IPS-NIHi11 (cell line): ENCODE measurements around the gene GULP1.

ENCODE experiments used
- DNase-seq: peaks from one replicate; pipeline ENCODE4 v3.0.0; 2012; ENCODE audit warnings: mixed read lengths, low spot score

The GULP1 gene

GRCh38 chr2:188326290-188326668 is 34.6 kb downstream of the GULP1 start:
- DNase-seq = no peak

DNA sequence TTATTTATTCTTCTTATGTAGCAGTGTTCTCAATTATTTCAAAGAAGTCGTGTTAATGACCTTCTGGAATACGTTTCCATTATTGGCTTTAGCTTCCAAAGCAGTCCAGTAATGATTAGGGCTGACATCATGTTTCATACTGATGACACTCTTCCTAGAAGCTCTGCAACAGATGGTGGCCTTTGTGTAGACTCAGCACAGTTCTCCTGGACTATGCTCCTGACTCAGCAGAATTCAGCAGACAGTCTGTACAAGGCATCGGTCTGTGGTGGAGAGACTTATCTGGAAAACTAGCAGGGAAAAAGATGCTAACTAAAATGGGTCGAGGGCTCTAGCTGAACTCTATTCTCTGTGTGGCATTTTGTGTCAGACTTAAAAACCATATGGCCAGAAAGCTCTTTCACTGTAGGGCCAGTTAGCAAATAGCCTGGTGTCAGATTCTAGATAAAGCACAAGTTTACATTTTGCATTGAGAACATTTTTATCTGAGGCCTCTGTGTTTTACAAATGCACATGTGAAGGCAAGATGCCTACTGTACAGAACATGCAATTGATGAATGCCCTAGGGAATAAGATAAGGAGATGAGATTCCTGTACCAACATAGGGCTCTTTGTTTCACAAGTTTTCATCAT is 35.1 kb downstream of the GULP1 start:
- no peak for DNase-seq

DNA sequence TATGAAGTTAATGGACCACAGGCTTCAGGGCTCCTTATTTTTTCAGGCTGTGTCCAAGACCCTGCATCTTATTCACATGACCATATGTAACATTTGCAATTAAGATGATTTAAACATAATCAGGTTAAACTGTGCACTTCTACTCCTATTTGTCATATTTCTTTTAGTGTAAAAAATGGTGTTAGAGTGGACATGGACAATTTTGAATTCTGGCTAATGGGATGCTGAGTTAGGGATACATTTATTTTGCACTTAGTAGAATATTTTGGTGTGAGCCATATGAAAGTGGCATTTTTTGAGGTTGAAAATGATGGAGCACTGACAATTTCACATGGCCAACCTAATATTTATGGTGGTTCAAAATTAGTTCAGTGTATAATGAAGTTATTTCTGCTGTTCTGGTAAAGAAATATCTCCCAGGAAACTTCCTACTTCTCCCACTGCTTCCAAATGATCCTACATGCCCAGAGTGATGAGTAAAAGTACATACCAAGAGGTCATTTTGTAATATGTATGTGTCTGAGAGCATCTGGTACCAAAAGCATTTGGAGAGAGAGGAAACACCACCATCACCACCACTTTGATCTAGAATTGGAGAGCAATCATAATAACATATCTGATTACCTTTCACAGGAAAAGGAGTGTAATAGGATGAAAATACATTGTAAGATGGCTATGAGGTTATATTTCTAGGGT is 36.0 kb downstream of the GULP1 start:
- no peak for DNase-seq

DNA sequence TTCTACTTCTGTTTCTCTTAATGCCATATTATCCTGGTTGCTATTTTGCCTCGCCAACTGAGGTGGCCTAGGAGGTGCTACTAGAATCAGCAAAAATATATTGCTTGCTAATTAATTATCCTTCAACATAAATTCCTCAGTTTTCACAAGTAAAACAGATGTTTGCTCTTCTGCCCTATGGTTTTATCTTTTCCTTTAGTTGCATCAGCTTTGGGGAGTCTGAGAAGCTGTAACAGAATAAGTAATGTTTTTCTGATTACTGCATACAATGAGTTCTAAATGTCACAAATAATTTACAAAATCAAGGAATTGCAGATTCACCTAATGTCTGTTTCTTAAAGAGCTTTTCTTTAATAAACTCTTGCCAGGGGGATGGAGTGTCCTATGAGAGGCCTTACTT is 36.7 kb downstream of the GULP1 start:
- DNase-seq = no peak

- DNase-seq = no peak
Observed at GRCh38 chr2:188330316-188331053, 38.8 kb downstream of the GULP1 start.

DNA sequence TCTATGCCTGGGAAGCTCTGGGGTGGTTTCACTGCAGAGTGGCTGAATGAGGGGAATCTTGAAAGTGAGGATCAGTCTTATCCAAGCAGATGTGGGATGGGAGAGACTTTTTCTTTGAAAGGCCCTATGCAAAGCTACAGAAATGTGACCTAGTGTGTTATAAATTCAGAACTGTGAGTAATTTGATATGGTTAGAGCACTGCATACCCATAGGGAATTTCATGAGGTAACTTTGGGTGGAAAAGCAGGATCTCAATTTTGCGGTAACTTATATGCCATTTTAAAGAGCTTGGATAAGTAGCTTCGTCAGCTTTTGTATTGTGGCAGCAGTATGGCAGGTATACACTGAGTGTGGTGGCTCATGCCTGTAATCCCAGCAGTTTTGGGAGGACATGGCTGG is 40.9 kb downstream of the GULP1 start:
- DNase-seq = no peak

DNA sequence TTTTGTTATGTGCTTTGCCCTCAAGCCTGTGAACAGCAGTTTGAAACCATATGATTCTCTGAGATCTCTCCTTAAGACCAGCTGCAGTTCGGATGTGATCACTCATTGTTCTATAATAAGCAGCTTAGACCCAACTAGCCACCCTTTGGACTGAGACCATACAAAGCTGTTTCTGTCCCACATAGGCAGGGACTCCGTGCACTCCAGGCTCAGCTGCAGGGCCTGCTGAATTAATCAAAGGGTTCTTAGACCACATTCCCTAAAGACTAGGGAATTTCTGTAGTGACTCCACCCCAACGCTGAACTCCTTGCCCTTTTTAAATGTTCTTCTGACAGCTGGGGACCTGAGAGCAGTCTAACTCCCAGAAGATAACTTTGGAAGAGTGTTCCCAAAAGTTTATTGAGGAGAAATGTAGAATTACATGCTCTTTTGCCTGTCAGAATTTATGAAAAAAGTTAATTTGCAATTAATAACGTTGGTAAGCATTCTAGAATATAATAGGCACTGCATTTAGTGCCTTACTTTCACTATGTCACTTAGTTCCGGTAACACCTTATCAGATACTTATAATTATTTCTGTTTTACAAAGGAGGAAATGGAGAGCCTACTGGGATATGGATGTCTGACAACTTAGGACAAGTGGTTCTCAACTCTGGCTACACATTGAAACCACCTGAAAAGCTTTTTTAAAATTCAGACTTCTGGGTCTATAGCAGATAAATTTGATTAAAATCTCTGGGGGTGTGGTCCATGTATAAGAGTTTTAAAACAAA is 42.3 kb downstream of the GULP1 start:
- no peak for DNase-seq

GRCh38 chr2:188338463-188338862 is 46.8 kb downstream of the GULP1 start:
- DNase-seq = no peak

GRCh38 chr2:188340257-188340656 is 48.6 kb downstream of the GULP1 start:
- DNase-seq = no peak

DNA sequence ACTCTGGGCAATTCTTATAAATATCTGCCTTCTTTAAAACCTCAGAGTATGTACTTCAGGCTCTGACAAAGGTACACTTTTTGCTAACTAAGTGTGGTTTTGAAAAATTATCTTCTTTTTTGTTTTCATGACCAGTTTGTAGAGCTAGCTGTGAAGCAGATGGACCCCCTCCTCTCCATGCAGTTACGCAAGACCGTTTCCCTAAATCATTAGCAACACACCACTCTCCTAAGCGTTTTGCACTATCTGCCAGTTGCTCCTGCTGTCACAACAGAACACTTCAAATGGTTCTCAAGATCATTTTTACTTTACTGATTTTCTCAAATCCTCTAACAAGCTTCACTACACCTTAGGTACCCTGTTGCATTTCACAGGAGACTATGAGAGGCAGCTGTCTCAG is 53.3 kb downstream of the GULP1 start:
- no peak for DNase-seq

GRCh38 chr2:188345426-188345825 is 53.8 kb downstream of the GULP1 start:
- DNase-seq = no peak

- DNase-seq = no peak
Observed at GRCh38 chr2:188345831-188346458, 54.3 kb downstream of the GULP1 start.

DNA sequence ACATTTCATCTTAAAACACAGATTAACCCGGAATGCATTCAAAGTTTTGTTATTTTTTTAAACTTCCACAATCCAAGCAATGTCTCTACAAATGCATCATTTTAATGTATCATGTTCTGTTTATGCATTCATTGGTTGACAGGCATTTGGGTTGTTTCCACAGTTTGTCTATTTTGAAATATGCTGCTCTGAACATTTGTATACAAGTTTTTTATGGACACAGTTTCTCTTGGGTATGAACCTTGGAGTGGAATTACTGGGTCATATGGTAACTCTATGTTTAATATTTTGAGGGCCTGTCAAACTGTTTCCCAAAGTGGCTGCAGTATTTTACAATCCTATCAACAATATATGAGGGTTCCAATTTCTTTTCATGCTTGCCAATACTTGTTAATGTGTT is 57.3 kb downstream of the GULP1 start:
- DNase-seq = no peak

DNA sequence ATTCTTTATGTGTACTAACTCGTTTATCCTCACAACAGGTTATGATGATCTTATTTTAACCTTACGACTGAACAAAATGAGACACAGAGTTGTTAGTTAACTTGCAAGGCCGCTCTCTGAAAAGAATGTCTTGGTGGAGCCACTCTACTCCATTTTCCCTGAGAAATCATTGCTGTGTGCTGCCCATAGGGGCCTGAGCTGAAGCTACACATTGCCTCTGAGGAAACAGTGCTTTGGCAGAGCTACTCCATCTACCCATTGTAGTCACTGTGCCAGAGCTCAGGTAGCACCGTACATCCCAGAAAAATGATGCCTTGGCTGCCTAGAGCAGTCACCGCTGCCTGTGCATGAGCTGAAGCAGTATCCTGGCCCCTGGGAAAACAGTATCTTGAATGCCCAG is 61.6 kb downstream of the GULP1 start:
- DNase-seq = no peak

- no peak for DNase-seq
Observed at GRCh38 chr2:188360485-188361263, 69.0 kb downstream of the GULP1 start.

- DNase-seq = no peak
Observed at GRCh38 chr2:188364033-188364630, 72.5 kb downstream of the GULP1 start.

DNA sequence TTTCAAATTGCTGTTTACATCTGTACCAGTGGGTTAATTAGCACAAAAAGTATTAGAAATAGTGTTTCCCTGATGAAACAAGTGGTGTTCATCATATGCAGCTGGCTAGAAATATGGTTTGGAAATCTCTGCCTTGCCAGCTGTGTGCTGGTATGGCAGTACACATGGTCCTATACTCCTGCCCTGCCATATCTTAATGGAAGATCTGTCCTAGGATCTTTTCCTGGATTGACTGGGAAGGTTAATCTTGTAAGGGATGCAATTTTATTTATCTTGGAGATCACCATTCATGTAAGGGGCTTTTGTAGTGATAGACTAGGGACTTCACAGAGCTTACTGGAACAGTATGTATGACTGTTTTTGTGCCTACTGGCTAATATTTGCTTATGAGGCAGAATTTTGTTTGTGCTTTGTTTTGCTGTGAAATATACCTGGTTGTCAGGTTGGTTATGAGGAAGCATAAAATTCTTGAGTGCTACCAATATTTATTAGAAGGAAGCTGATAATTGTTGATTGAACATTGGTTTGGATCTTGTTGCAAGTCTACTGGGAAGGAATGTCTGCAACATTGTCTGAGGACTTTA is 73.5 kb downstream of the GULP1 start:
- no peak for DNase-seq

GRCh38 chr2:188367164-188367563 is 75.5 kb downstream of the GULP1 start:
- DNase-seq = no peak

GRCh38 chr2:188369365-188369764 is 77.7 kb downstream of the GULP1 start:
- peak; percentile 41 for DNase-seq

DNA sequence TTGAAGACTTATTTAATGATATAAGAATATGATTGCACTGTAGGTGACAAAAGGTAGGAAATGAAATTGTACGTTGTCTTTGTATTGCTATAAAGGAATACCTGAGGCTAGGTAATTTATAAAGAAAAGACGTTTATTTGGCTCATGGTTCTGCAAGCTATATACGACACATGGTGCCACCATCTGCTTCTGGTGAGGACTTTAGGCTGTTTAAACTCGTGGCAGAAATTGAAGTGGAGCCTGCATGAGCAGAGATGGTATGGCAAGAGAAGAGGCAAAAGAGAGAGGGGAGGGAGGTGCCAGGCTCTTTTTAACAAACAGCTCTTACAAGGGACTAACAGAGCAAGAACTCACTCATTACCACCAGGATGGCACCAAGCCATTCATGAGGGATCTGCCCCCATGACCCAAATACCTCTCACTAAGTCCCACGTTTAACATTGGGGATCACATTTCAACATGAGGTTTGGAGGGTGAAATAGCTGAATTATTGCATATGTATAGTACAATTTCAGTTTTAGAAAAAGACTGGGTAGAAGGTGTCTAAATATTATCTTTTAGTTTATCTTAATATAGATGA is 86.8 kb downstream of the GULP1 start:
- DNase-seq = no peak
